Activated T-cell treated with anti-CD3 and anti-CD28 coated beads, Interleukin-2, amount 50 U/mL, for 4 hours (primary cell): ENCODE results near the gene ITGAV. TPM values are rescaled to one million over a fixed set of nuclear protein-coding genes. Genes with fewer than 3 reads are reported as not detected.

ENCODE experiments used
- ATAC-seq, 2 donors: fragments of 200-7000 bp; cut with Tn5 transposase; one replicate each; pipeline ENCODE4 v1.10.0; 2021
- DNase-seq: peaks from one replicate; pipeline ENCODE4 v3.0.0-alpha.2; 2020
- H3K27me3 Mint-ChIP-seq: one replicate; pipeline ENCODE4 v1.8.0; 2021; ENCODE audit warnings: low read depth, mixed read lengths
- H3K36me3 Mint-ChIP-seq: one replicate; pipeline ENCODE4 v1.8.0; 2022; ENCODE audit warnings: mixed read lengths; ENCODE audit not compliant: insufficient read depth
- H3K4me1 Mint-ChIP-seq: one replicate; pipeline ENCODE4 v1.8.0; 2021; ENCODE audit warnings: low read depth, mixed read lengths
- H3K4me3 Mint-ChIP-seq: one replicate; pipeline ENCODE4 v1.8.0; 2021; ENCODE audit warnings: mild to moderate bottlenecking, moderate library complexity, mixed read lengths
- H3K9me3 Mint-ChIP-seq: one replicate; pipeline ENCODE4 v1.8.0; 2021; ENCODE audit warnings: mixed read lengths
- total RNA-seq, 3 donors: library from RNA; stranded (reverse); gene quantifications; one replicate each; pipeline ENCODE4 v1.2.1, GENCODE V29; 2021

ITGAV gene
- total RNA-seq, 3 donors from 2014 or later = 3.8 to 4.7 (median 4.0) TPM

DNA sequence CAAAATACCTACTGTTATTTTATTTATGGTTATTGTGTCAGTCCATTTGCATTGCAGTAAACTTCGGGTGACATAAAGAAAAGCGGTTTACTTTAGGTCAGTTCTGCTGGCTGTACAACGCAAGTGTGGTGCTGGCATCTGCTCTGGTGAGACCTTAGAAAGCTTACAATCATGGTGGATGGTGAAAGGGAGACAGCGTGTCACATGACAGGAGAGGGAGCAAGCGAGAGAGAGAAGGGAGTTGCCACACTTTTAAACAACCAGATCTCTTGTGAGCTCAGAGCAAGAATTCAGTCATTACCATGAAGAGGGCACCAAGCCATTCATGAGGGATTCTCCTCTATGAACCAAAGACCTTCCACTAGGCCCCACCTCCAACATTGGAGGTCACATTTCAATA, 102.0 kb downstream of the ITGAV start:
- Mint-ChIP-seq H3K9me3 (peaks cover 17% of the 10 kb centered on the region), H3K27me3 (peaks cover 35% of the 10 kb centered on the region), H3K4me3 (no peak overlapping the region), H3K4me1 (peaks cover 6% of the 10 kb centered on the region), H3K36me3 (peaks cover 2% of the 10 kb centered on the region)
- DNase-seq = no peak
- ATAC-seq = no peak

- Mint-ChIP-seq H3K9me3 (peaks cover 4% of the 10 kb centered on the region), H3K36me3 (no peaks in the 10 kb centered on the region), H3K4me3 (no peak overlapping the region), H3K27me3 (peaks cover 35% of the 10 kb centered on the region), H3K4me1 (peaks cover 6% of the 10 kb centered on the region)
- DNase-seq (no peak), ATAC-seq (no peak)
Observed at GRCh38 chr2:186693446-186693832, 103.6 kb downstream of the ITGAV start.

- H3K4me3 Mint-ChIP-seq = no peak overlapping the region
- H3K4me1 Mint-ChIP-seq = peaks cover 6% of the 10 kb centered on the region
- DNase-seq (no peak), ATAC-seq (peak; percentile 20 to 24)
- no peaks in the 10 kb centered on the region for H3K36me3 Mint-ChIP-seq
- H3K9me3 Mint-ChIP-seq = no peaks in the 10 kb centered on the region
- peaks cover 48% of the 10 kb centered on the region for H3K27me3 Mint-ChIP-seq
Observed at GRCh38 chr2:186695081-186695756, 105.4 kb downstream of the ITGAV start.

DNA sequence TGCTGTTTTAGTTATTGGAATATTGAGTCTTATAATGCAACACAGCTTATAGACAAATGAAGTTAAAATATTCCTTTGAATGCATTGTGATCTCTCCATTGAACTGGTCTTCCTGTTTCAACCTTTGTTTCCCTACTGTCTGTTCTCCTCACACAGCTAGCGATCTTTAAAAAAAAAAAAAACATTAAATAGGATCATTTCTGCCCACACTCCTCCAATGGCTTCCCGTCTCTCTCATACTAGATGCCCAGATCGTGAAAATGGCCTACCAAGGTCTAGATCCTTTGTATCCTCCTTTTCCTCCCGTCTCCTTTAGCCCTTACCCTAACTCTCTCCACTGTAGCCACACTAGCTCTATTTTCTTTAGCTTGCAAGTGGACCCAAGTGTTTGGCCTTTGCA, 106.4 kb downstream of the ITGAV start:
- Mint-ChIP-seq H3K4me3 (no peak overlapping the region), H3K36me3 (no peaks in the 10 kb centered on the region), H3K9me3 (no peaks in the 10 kb centered on the region), H3K4me1 (peaks cover 6% of the 10 kb centered on the region), H3K27me3 (peaks cover 51% of the 10 kb centered on the region)
- ATAC-seq (no peak), DNase-seq (no peak)

GRCh38 chr2:186696804-186697203, 106.9 kb downstream of the ITGAV start:
- H3K36me3 Mint-ChIP-seq = no peaks in the 10 kb centered on the region
- DNase-seq (no peak), ATAC-seq (no peak)
- H3K9me3 Mint-ChIP-seq = no peaks in the 10 kb centered on the region
- H3K4me1 Mint-ChIP-seq = peaks cover 6% of the 10 kb centered on the region
- peaks cover 51% of the 10 kb centered on the region for H3K27me3 Mint-ChIP-seq
- H3K4me3 Mint-ChIP-seq = no peak overlapping the region

GRCh38 chr2:186697536-186697935, 107.7 kb downstream of the ITGAV start:
- ATAC-seq (no peak), DNase-seq (no peak)
- Mint-ChIP-seq H3K9me3 (no peaks in the 10 kb centered on the region), H3K27me3 (peaks cover 48% of the 10 kb centered on the region), H3K4me1 (peaks cover 6% of the 10 kb centered on the region), H3K4me3 (no peak overlapping the region), H3K36me3 (no peaks in the 10 kb centered on the region)

DNA sequence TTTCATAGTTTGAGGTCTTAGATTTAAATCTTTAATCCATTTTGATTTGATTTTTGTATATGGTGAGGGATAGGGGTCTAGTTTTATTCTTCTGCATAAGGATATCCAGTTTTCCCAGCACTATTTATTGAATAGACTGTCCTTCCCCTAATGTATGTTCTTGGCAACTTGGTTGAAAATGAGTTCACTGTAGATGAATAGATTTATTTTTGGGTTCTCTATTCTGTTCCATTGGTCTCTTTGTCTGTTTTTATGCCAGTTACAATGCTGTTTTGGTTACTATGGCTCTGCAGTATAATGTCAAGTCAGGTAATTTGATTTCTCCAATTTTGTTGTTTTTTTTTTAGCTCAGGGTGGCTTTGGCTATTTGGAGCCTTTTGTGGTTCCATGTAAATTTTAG, 109.9 kb downstream of the ITGAV start:
- H3K9me3 Mint-ChIP-seq = no peaks in the 10 kb centered on the region
- H3K4me1 Mint-ChIP-seq = peaks cover 2% of the 10 kb centered on the region
- H3K36me3 Mint-ChIP-seq = no peaks in the 10 kb centered on the region
- DNase-seq = no peak
- H3K4me3 Mint-ChIP-seq = no peak overlapping the region
- no peak for ATAC-seq
- peaks cover 31% of the 10 kb centered on the region for H3K27me3 Mint-ChIP-seq

DNA sequence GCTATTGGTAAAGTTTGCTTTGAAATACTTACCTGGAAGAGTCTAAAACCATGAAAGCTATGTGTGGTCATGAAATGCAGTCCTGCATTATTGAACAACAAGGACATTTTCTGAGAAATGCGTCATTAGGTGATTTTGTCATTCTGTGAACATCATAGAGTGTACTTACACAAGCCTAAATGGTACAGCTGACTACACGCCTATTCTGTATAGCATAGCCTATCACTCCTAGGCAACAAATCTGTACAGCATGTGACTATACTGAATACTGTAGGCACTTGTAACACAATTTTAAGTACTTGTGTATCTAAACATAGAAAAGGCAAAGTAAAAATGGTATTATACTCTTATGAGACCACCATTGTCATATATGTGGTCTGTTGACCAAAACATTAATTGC, 112.2 kb downstream of the ITGAV start:
- DNase-seq (no peak), ATAC-seq (no peak)
- Mint-ChIP-seq H3K27me3 (peaks cover 17% of the 10 kb centered on the region), H3K9me3 (no peaks in the 10 kb centered on the region), H3K4me1 (no peaks in the 10 kb centered on the region), H3K4me3 (no peak overlapping the region), H3K36me3 (no peaks in the 10 kb centered on the region)

DNA sequence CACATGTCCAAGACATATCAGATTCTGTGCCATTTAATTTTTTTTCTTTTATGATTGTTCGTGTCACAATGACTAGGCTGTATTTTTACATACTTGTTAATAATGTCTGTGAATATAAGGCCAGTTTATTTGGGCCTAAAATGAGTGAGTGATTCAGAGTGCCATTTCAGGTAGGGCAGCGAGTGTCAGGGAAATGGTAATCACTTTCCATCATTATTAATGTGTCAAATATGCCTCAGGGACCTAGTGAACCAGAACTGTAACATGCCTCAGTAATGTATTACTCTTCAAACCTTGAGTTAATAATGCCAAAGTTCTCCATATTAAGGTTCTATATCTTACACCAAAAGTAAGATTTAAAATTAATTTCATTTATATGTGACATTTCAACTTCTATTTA, 112.6 kb downstream of the ITGAV start:
- H3K9me3 Mint-ChIP-seq = no peaks in the 10 kb centered on the region

DNA sequence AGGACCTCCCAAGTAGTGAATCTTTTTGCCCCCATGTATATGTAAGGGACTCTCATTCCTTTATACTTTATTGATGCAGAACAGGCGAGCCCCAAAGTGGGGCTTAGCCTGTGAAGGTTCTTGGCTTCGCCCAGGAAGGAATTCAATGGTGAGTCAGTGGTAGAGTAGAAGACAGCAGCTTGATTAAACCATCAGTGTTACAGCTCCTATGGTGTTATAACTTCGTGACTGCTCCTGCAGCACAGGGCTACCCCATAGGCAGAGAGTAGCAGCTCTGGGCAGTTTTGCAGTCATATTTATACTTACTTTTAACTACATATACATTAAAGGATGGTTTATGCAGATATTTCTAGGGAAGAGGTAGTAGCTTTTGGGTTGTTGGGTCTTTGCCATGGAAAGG, 115.0 kb downstream of the ITGAV start:
- Mint-ChIP-seq H3K9me3 (no peaks in the 10 kb centered on the region), H3K4me1 (no peaks in the 10 kb centered on the region), H3K27me3 (peaks cover 7% of the 10 kb centered on the region), H3K36me3 (no peaks in the 10 kb centered on the region), H3K4me3 (no peak overlapping the region)
- ATAC-seq (no peak), DNase-seq (no peak)

More for the DNA sequence above, 112.6 kb downstream of the ITGAV start:
- Mint-ChIP-seq H3K27me3 (peaks cover 17% of the 10 kb centered on the region), H3K36me3 (no peaks in the 10 kb centered on the region), H3K4me3 (no peak overlapping the region), H3K4me1 (no peaks in the 10 kb centered on the region)
- no peak for ATAC-seq
- no peak for DNase-seq

GRCh38 chr2:186709529-186710450, 119.9 kb downstream of the ITGAV start:
- no peaks in the 10 kb centered on the region for H3K4me1 Mint-ChIP-seq
- H3K4me3 Mint-ChIP-seq = no peak overlapping the region
- H3K9me3 Mint-ChIP-seq = no peaks in the 10 kb centered on the region
- H3K36me3 Mint-ChIP-seq = no peaks in the 10 kb centered on the region
- no peaks in the 10 kb centered on the region for H3K27me3 Mint-ChIP-seq
- DNase-seq = no peak
- no peak for ATAC-seq

DNA sequence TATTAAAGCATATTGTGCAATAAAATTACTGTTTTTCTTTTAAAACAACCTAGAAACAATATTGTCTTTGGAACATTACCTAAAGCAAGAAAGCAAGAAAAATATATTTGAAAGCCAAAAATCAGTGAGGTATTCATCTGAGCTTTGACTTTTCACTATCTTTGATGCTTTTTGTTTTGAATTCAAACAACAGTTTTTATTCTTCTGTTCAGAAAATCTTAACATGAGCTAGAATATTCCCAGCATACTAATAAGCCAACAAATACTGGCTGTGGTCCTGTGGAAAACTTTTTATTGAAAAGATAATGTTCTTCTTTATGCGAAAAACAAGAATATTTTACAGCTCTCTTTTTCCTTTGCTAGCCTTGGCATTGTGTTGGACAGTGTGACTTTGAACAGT, 123.8 kb downstream of the ITGAV start:
- no peak for ATAC-seq
- H3K4me1 Mint-ChIP-seq = no peaks in the 10 kb centered on the region
- H3K4me3 Mint-ChIP-seq = no peak overlapping the region
- no peaks in the 10 kb centered on the region for H3K9me3 Mint-ChIP-seq
- no peaks in the 10 kb centered on the region for H3K36me3 Mint-ChIP-seq
- DNase-seq = no peak
- no peaks in the 10 kb centered on the region for H3K27me3 Mint-ChIP-seq

DNA sequence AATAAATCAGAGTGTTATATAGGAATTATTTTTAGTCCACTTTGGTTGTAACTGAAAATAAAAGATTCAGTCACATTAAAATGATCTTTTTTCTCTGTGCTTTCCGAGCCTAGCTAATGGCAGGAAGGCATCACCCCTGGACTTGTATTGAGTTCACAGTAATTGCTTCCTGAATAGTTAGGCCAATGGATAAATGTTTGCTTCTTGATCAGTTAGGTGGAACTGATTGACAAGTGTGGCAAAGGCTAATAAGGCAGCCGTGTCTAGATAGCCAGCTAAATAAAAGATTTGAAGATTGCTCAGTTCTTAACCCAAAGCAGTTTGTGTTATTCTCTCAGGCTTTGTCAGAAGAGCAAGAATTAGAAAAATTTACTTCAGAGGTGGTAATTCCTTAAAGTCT, 124.8 kb downstream of the ITGAV start:
- H3K36me3 Mint-ChIP-seq = no peaks in the 10 kb centered on the region
- H3K4me1 Mint-ChIP-seq = no peaks in the 10 kb centered on the region
- no peak overlapping the region for H3K4me3 Mint-ChIP-seq
- DNase-seq = no peak
- no peaks in the 10 kb centered on the region for H3K9me3 Mint-ChIP-seq
- H3K27me3 Mint-ChIP-seq = no peaks in the 10 kb centered on the region
- ATAC-seq = no peak

GRCh38 chr2:186716004-186716403, 126.1 kb downstream of the ITGAV start:
- no peak for DNase-seq
- H3K27me3 Mint-ChIP-seq = no peaks in the 10 kb centered on the region
- no peak overlapping the region for H3K4me3 Mint-ChIP-seq
- H3K36me3 Mint-ChIP-seq = no peaks in the 10 kb centered on the region
- no peaks in the 10 kb centered on the region for H3K4me1 Mint-ChIP-seq
- no peaks in the 10 kb centered on the region for H3K9me3 Mint-ChIP-seq
- no peak for ATAC-seq

DNA sequence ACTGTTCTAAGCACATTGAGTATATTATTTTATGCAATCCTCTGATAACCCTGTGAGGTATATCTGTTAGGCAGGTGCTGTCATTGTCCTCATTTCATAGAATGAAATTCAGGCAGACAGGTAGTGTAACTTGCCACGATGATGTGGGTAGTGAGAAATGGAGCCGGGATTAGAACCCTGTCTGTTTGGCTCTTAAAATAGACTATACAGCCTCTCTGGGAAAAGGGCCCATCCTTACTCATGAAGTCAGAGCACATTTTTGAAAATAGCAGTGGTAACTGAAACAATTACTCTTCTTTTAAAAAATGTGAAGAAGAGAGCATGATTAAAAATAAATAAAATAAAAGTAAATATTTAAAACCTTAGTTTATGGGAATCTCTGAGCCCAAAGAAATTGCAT, 127.0 kb downstream of the ITGAV start:
- DNase-seq = no peak
- Mint-ChIP-seq H3K9me3 (no peaks in the 10 kb centered on the region), H3K27me3 (no peaks in the 10 kb centered on the region), H3K36me3 (no peaks in the 10 kb centered on the region), H3K4me3 (no peak overlapping the region), H3K4me1 (no peaks in the 10 kb centered on the region)
- ATAC-seq = no peak
